H9 (cell line): ENCODE results near the gene TRIM21. TPM values are rescaled to one million over a fixed set of nuclear protein-coding genes. Genes with fewer than 3 reads are reported as not detected.

Experiments used
- DNase-seq: peaks from one replicate; pipeline ENCODE4 v3.0.0-alpha.2; 2017
- H2AFZ ChIP-seq: one replicate; pipeline ENCODE4 v1.6.1; 2013; ENCODE audit warnings: mild to moderate bottlenecking, low read length, control low read depth, moderate library complexity
- H2AK5ac ChIP-seq: 2 replicates; pipeline ENCODE4 v1.6.1; 2013; ENCODE audit warnings: low read length, control low read depth, mixed read lengths; ENCODE audit not compliant: insufficient read length
- H2BK120ac ChIP-seq: one replicate; pipeline ENCODE4 v1.6.1; 2013; ENCODE audit warnings: low read depth, mild to moderate bottlenecking, low read length, control low read depth, inconsistent platforms; ENCODE audit not compliant: poor library complexity, severe bottlenecking
- H2BK12ac ChIP-seq: 2 replicates; pipeline ENCODE4 v1.6.1; 2013; ENCODE audit warnings: low read length, control low read depth, mixed read lengths, low read depth; ENCODE audit not compliant: insufficient read length
- H2BK15ac ChIP-seq: 2 replicates; pipeline ENCODE4 v1.6.1; 2013; ENCODE audit warnings: low read depth, low read length, control low read depth
- H2BK20ac ChIP-seq: one replicate; pipeline ENCODE4 v1.6.1; 2013; ENCODE audit warnings: low read depth, mild to moderate bottlenecking, low read length, control low read depth, inconsistent platforms; ENCODE audit not compliant: poor library complexity, severe bottlenecking
- H2BK5ac ChIP-seq: 2 replicates; pipeline ENCODE4 v1.6.1; 2013; ENCODE audit warnings: low read length, control low read depth, mixed read lengths; ENCODE audit not compliant: insufficient read length
- H3K14ac ChIP-seq: 2 replicates; pipeline ENCODE4 v1.6.1; 2013; ENCODE audit warnings: low read length, control low read depth; ENCODE audit not compliant: insufficient read depth
- H3K18ac ChIP-seq: 2 replicates; pipeline ENCODE4 v1.6.1; 2013; ENCODE audit warnings: low read depth, mild to moderate bottlenecking, mixed read lengths, low read length, control low read depth; ENCODE audit not compliant: insufficient read length
- H3K23ac ChIP-seq: 2 replicates; pipeline ENCODE4 v1.6.1; 2013; ENCODE audit warnings: low read length, control low read depth, mixed read lengths, low read depth; ENCODE audit not compliant: insufficient read length
- H3K23me2 ChIP-seq: 2 replicates; pipeline ENCODE4 v1.6.1; 2013; ENCODE audit warnings: low read depth, mild to moderate bottlenecking, mixed read lengths, low read length, control low read depth; ENCODE audit not compliant: insufficient read length, poor library complexity, severe bottlenecking
- H3K27ac ChIP-seq: 2 replicates; pipeline ENCODE4 v1.5.1; 2013; ENCODE audit warnings: low read length, control low read depth, mixed read lengths, low read depth; ENCODE audit not compliant: insufficient read length
- H3K27me3 ChIP-seq: 2 replicates; pipeline ENCODE4 v1.6.1; 2013; ENCODE audit warnings: low read length, control low read depth, inconsistent platforms; ENCODE audit not compliant: insufficient read depth
- H3K4ac ChIP-seq: 2 replicates; pipeline ENCODE4 v1.6.1; 2013; ENCODE audit warnings: low read depth, mild to moderate bottlenecking, control low read depth, inconsistent platforms, low read length, moderate library complexity
- H3K4me1 ChIP-seq: 2 replicates; pipeline ENCODE4 v1.6.1; 2013; ENCODE audit warnings: low read length, control low read depth, inconsistent platforms; ENCODE audit not compliant: insufficient read depth
- H3K4me2 ChIP-seq: 2 replicates; pipeline ENCODE4 v1.6.1; 2013; ENCODE audit warnings: low read length, control low read depth, mixed read lengths; ENCODE audit not compliant: insufficient read length, insufficient read depth
- H3K56ac ChIP-seq: 2 replicates; pipeline ENCODE4 v1.6.1; 2013; ENCODE audit warnings: low read depth, mild to moderate bottlenecking, mixed read lengths, low read length, control low read depth; ENCODE audit not compliant: insufficient read length
- H3K79me1 ChIP-seq: 2 replicates; pipeline ENCODE4 v1.6.1; 2013; ENCODE audit warnings: low read depth, mild to moderate bottlenecking, moderate library complexity, low read length, control low read depth, inconsistent platforms; ENCODE audit not compliant: insufficient read depth, poor library complexity, severe bottlenecking
- H3K79me2 ChIP-seq: 2 replicates; pipeline ENCODE4 v1.6.1; 2013; ENCODE audit warnings: low read length, control low read depth, inconsistent platforms; ENCODE audit not compliant: insufficient read depth
- H3K9ac ChIP-seq: 2 replicates; pipeline ENCODE4 v1.6.1; 2013; ENCODE audit warnings: low read length, control low read depth, mixed read lengths; ENCODE audit not compliant: insufficient read length; ENCODE audit errors: extremely low read depth
- H3K9me3 ChIP-seq: one replicate; pipeline ENCODE4 v1.6.1; 2013; ENCODE audit warnings: low read depth, low read length, inconsistent platforms; ENCODE audit not compliant: control insufficient read depth
- H3T11ph ChIP-seq: one replicate; pipeline ENCODE4 v1.6.1; 2013; ENCODE audit warnings: mild to moderate bottlenecking, low read length, control low read depth, inconsistent platforms
- H4K20me1 ChIP-seq: one replicate; pipeline ENCODE4 v1.6.1; 2013; ENCODE audit not compliant: control insufficient read depth, insufficient read length, insufficient read depth
- H4K5ac ChIP-seq: 2 replicates; pipeline ENCODE4 v1.6.1; 2013; ENCODE audit warnings: low read depth, mild to moderate bottlenecking, mixed read lengths, low read length, control low read depth; ENCODE audit not compliant: insufficient read length
- H4K8ac ChIP-seq: replicated peaks from 2 replicates; pipeline ENCODE4 v1.6.1; 2013; ENCODE audit warnings: low read length, control low read depth, mixed read lengths, low read depth; ENCODE audit not compliant: insufficient read length
- H4K91ac ChIP-seq: 2 replicates; pipeline ENCODE4 v1.6.1; 2013; ENCODE audit warnings: low read depth, mild to moderate bottlenecking, moderate library complexity, mixed read lengths, low read length, control low read depth; ENCODE audit not compliant: insufficient read length
- H3K27ac Mint-ChIP-seq, 3 experiments: 2 replicates in 2 of 3; 3 replicates in 1 of 3; pipeline ENCODE4 v1.8.0; 2020 to 2021; ENCODE audit warnings: mixed read lengths in 3 of 3, mild to moderate bottlenecking in 1 of 3, moderate library complexity in 1 of 3
- H3K27me3 Mint-ChIP-seq: 2 replicates; pipeline ENCODE4 v1.8.0; 2021; ENCODE audit warnings: low read depth, mild to moderate bottlenecking, moderate library complexity, mixed read lengths
- H3K36me3 Mint-ChIP-seq, 3 experiments: 2 replicates in 2 of 3; 3 replicates in 1 of 3; pipeline ENCODE4 v1.8.0; 2020 to 2021; ENCODE audit warnings: low read depth in 3 of 3, mixed read lengths in 3 of 3; ENCODE audit not compliant: insufficient read depth in 1 of 3
- H3K4me1 Mint-ChIP-seq, 2 experiments: 2 replicates each; pipeline ENCODE4 v1.8.0; 2020; ENCODE audit warnings: mixed read lengths in 2 of 2
- H3K4me3 Mint-ChIP-seq, 2 experiments: 2 replicates in 1 of 2; 3 replicates in 1 of 2; pipeline ENCODE4 v1.8.0; 2020 to 2021; ENCODE audit warnings: mild to moderate bottlenecking in 2 of 2, mixed read lengths in 2 of 2, moderate library complexity in 1 of 2
- H3K9me3 Mint-ChIP-seq, 2 experiments: 2 replicates in 1 of 2; 3 replicates in 1 of 2; pipeline ENCODE4 v1.8.0; 2020; ENCODE audit warnings: mild to moderate bottlenecking in 2 of 2, mixed read lengths in 2 of 2, moderate library complexity in 1 of 2
- WGBS: extraction: QIAGEN DNeasy Blood & Tissue Kit; methylation state at CpG from one replicate; pipeline ENCODE4 v1.1.7; 2013; ENCODE audit warnings: missing lambda C conversion rate, low lambda C conversion rate, mixed read lengths; ENCODE audit not compliant: insufficient read length; ENCODE audit errors: extremely low coverage; 5-methylcytosine and 5-hydroxymethylcytosine counted together
- total RNA-seq: library from RNA; stranded (reverse); gene quantifications from 2 replicates; pipeline ENCODE4 v1.2.1, GENCODE V29; 2021
- TF ChIP-seq, protein P1 (sequence below): fragments of 200-600 bp; sonication (generic); conservative IDR thresholded peaks from 3 replicates; pipeline ENCODE4 v1.8.0; 2021; ENCODE audit warnings: antibody characterized with exemption, mild to moderate bottlenecking

TRIM21 gene
- total RNA-seq, 1 experiment from 2014 or later, result 15.1 TPM

DNA sequence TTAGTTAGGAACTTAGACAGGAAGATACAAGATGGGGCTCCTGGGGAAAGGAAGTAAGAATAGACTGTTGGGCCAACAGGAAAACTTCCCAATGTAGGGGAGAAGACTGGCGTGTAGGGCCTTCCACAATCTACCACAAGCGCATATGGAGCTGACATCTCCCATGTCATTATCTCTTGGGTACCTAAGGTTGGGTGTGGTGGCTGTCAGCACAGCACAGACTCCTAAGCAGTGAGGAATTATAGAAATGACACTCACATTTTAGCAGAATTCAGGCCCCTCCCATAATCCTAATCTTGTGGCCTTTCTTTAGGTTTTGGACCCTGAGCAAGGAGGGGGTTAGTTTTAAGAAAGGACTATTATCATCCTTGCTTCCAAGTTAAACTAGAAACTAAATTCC is 11.6 kb downstream of the TRIM21 start:
- no peaks in the 10 kb centered on the region for H3K79me2 ChIP-seq
- H3K56ac ChIP-seq, result no peak overlapping the region
- H4K91ac ChIP-seq, result no peak overlapping the region
- H2BK5ac ChIP-seq, result no peak overlapping the region
- Mint-ChIP-seq H3K27me3 (peaks cover 1% of the 10 kb centered on the region; the same call in 1 of the 2 replicates), H3K36me3 (peaks cover 5 to 33% (median 18%) of the 10 kb centered on the region in 3 experiments; a peak in 6 of 7 replicates), H3K27ac (no peak overlapping the region), H3K4me1 (no peaks in the 10 kb centered on the region), H3K4me3 (no peak overlapping the region), H3K9me3 (no peaks in the 10 kb centered on the region)
- H3K23ac ChIP-seq, result no peak overlapping the region
- no peak overlapping the region for H2BK15ac ChIP-seq
- H2AK5ac ChIP-seq, result no peak overlapping the region
- H3K23me2 ChIP-seq, result no peaks in the 10 kb centered on the region
- H2BK12ac ChIP-seq, result no peak overlapping the region
- H3K4me1 ChIP-seq, result no peaks in the 10 kb centered on the region
- no peak overlapping the region for H3K27ac ChIP-seq
- TF ChIP-seq, protein P1, sequence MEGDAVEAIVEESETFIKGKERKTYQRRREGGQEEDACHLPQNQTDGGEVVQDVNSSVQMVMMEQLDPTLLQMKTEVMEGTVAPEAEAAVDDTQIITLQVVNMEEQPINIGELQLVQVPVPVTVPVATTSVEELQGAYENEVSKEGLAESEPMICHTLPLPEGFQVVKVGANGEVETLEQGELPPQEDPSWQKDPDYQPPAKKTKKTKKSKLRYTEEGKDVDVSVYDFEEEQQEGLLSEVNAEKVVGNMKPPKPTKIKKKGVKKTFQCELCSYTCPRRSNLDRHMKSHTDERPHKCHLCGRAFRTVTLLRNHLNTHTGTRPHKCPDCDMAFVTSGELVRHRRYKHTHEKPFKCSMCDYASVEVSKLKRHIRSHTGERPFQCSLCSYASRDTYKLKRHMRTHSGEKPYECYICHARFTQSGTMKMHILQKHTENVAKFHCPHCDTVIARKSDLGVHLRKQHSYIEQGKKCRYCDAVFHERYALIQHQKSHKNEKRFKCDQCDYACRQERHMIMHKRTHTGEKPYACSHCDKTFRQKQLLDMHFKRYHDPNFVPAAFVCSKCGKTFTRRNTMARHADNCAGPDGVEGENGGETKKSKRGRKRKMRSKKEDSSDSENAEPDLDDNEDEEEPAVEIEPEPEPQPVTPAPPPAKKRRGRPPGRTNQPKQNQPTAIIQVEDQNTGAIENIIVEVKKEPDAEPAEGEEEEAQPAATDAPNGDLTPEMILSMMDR, result no peak
- H3K9ac ChIP-seq, result no peak overlapping the region
- DNase-seq, result no peak
- H4K20me1 ChIP-seq, result no peaks in the 10 kb centered on the region
- no peak overlapping the region for H3K4ac ChIP-seq
- H3K14ac ChIP-seq, result no peak overlapping the region
- H3K27me3 ChIP-seq, result no peaks in the 10 kb centered on the region
- no peak overlapping the region for H2BK120ac ChIP-seq
- no CpG with 5 or more reads among the region's 2 CpGs for WGBS
- no peak overlapping the region for H4K8ac ChIP-seq
- H2BK20ac ChIP-seq, result no peak overlapping the region
- H2AFZ ChIP-seq, result no peak overlapping the region
- no peak overlapping the region for H3T11ph ChIP-seq
- no peak overlapping the region for H4K5ac ChIP-seq
- H3K9me3 ChIP-seq, result no peaks in the 10 kb centered on the region
- H3K18ac ChIP-seq, result no peak overlapping the region
- H3K4me2 ChIP-seq, result no peak overlapping the region
- no peaks in the 10 kb centered on the region for H3K79me1 ChIP-seq
